DND-41 (cell line): ENCODE measurements around the gene TDG.

Experiments
- ATAC-seq: fragments of 200-7000 bp; cut with Tn5 transposase; 3 replicates; pipeline ENCODE4 v1.9.1; 2021; ENCODE audit warnings: low read depth; ENCODE audit not compliant: insufficient read depth
- DNase-seq: peaks from one replicate; pipeline ENCODE4 v3.0.0-alpha.2; 2020
- H2AFZ ChIP-seq: 2 replicates; pipeline ENCODE4 v1.6.0; 2012; ENCODE audit warnings: low read depth, low read length
- H3K27ac ChIP-seq: 2 replicates; pipeline ENCODE4 v1.5.1; 2012; ENCODE audit warnings: low read length, inconsistent platforms
- H3K27me3 ChIP-seq: fragments of 200-600 bp; sonication (generic); 2 replicates; pipeline ENCODE4 v1.6.0; 2012; ENCODE audit warnings: low read length, mild to moderate bottlenecking, inconsistent platforms; ENCODE audit not compliant: insufficient read depth, poor library complexity
- H3K36me3 ChIP-seq: 2 replicates; pipeline ENCODE4 v1.5.1; 2012; ENCODE audit warnings: low read length, inconsistent platforms; ENCODE audit not compliant: insufficient read depth
- H3K4me1 ChIP-seq: 2 replicates; pipeline ENCODE4 v1.5.1; 2012; ENCODE audit warnings: mild to moderate bottlenecking, low read length; ENCODE audit not compliant: insufficient read depth
- H3K4me2 ChIP-seq: 2 replicates; pipeline ENCODE4 v1.6.0; 2012; ENCODE audit warnings: mild to moderate bottlenecking, moderate library complexity, low read length, inconsistent platforms; ENCODE audit not compliant: insufficient read depth
- H3K4me3 ChIP-seq, 2 experiments: fragments of 200-600 bp in 1 of 2; shearing (Covaris generic) in 1 of 2; 2 replicates each; pipeline ENCODE4 v1.5.1; 2012 to 2016; ENCODE audit warnings: inconsistent platforms in 2 of 2, low read length in 2 of 2, mild to moderate bottlenecking in 2 of 2, low read depth in 1 of 2, moderate library complexity in 1 of 2
- H3K79me2 ChIP-seq: 2 replicates; pipeline ENCODE4 v1.6.0; 2012; ENCODE audit warnings: low read length, inconsistent platforms; ENCODE audit not compliant: insufficient read depth
- H3K9ac ChIP-seq: 2 replicates; pipeline ENCODE4 v1.6.0; 2012; ENCODE audit warnings: low read depth, mild to moderate bottlenecking, inconsistent platforms, low read length, moderate library complexity
- H3K9me3 ChIP-seq: 2 replicates; pipeline ENCODE4 v1.5.1; 2012; ENCODE audit warnings: low read length, moderate library complexity, mild to moderate bottlenecking, inconsistent platforms; ENCODE audit not compliant: insufficient read depth, severe bottlenecking
- H4K20me1 ChIP-seq: 2 replicates; pipeline ENCODE4 v1.6.0; 2012; ENCODE audit warnings: low read length; ENCODE audit not compliant: insufficient read depth
- CTCF ChIP-seq: IDR thresholded peaks from 2 replicates; pipeline ENCODE4 v1.5.1; 2012; ENCODE audit warnings: borderline replicate concordance, low read length, moderate library complexity, mild to moderate bottlenecking; ENCODE audit not compliant: poor library complexity, severe bottlenecking; ENCODE audit errors: extremely low read depth
- EZH2 ChIP-seq: IDR thresholded peaks from 3 replicates; pipeline ENCODE4 v1.6.1; 2012; ENCODE audit warnings: borderline replicate concordance, low read depth, mild to moderate bottlenecking, moderate library complexity, low read length, inconsistent platforms; ENCODE audit not compliant: severe bottlenecking

Gene TDG

GRCh38 chr12:103957865-103958388 lies 7.7 kb upstream of the TDG start:
- peak overlapping the region; percentile 94 for H3K9ac ChIP-seq

GRCh38 chr12:103958621-103959020 lies 7.1 kb upstream of the TDG start:
- H3K9me3 ChIP-seq, result no peaks in the 10 kb centered on the region
- peaks cover 33% of the 10 kb centered on the region for H3K79me2 ChIP-seq
- no peak overlapping the region for H3K9ac ChIP-seq
- no peak overlapping the region for H3K4me3 ChIP-seq
- ATAC-seq (no peak), DNase-seq (no peak)
- H2AFZ ChIP-seq, result peak overlapping the region; percentile 51
- peaks cover 37% of the 10 kb centered on the region for H3K4me1 ChIP-seq
- H3K36me3 ChIP-seq, result peaks cover 15% of the 10 kb centered on the region
- TF ChIP-seq EZH2, result no peak
- no peak for TF ChIP-seq CTCF
- no peaks in the 10 kb centered on the region for H3K27me3 ChIP-seq
- no peaks in the 10 kb centered on the region for H4K20me1 ChIP-seq
- H3K4me2 ChIP-seq, result peak overlapping the region; percentile 51; the same call in 1 of the 2 replicates
- no peak overlapping the region for H3K27ac ChIP-seq

More at GRCh38 chr12:103957865-103958388, 7.7 kb upstream of the TDG start:
- Histone ChIP-seq H3K79me2 (peaks cover 40% of the 10 kb centered on the region), H3K27ac (peak overlapping the region; percentile 84), H3K4me2 (peak overlapping the region; percentile 91), H4K20me1 (no peaks in the 10 kb centered on the region), H3K4me1 (peaks cover 42% of the 10 kb centered on the region), H2AFZ (peak overlapping the region; percentile 97; the same call in 1 of the 2 replicates), H3K4me3 (peak overlapping the region; percentile 65 to 92; a peak in 3 of 4 replicates), H3K9me3 (no peaks in the 10 kb centered on the region), H3K27me3 (no peaks in the 10 kb centered on the region), H3K36me3 (peaks cover 22% of the 10 kb centered on the region)
- DNase-seq (no peak), ATAC-seq (no peak)
- TF ChIP-seq CTCF (no peak), EZH2 (no peak)

GRCh38 chr12:103960616-103961227 lies 5.0 kb upstream of the TDG start:
- H3K4me2 ChIP-seq, result no peak overlapping the region
- H4K20me1 ChIP-seq, result no peaks in the 10 kb centered on the region
- ATAC-seq, result no peak
- no peak overlapping the region for H2AFZ ChIP-seq
- peaks cover 32% of the 10 kb centered on the region for H3K79me2 ChIP-seq
- no peaks in the 10 kb centered on the region for H3K9me3 ChIP-seq
- no peak for TF ChIP-seq EZH2
- no peak for TF ChIP-seq CTCF
- H3K4me1 ChIP-seq, result peaks cover 32% of the 10 kb centered on the region
- no peak overlapping the region for H3K4me3 ChIP-seq
- H3K9ac ChIP-seq, result no peak overlapping the region
- no peak overlapping the region for H3K27ac ChIP-seq
- H3K36me3 ChIP-seq, result 0 out of 2 replicates have a peak, but pooled peaks cover 3% of the 10 kb centered on the region
- no peaks in the 10 kb centered on the region for H3K27me3 ChIP-seq
- no peak for DNase-seq
